HFF-Myc (cell line): ENCODE measurements around the gene BABAM2.
"Not testable (repeated sequence)": the region's sequence is repeated elsewhere in the genome, so short reads cannot be mapped to it uniquely, and the experiment has no call there.

Experiments
- DNase-seq: peaks from one replicate; pipeline ENCODE4 v3.0.0-alpha.2; 2011; ENCODE audit warnings: low read depth; ENCODE audit errors: extremely low read depth
- H3K4me3 ChIP-seq: replicated peaks from 2 replicates; pipeline ENCODE4 v1.5.1; 2011; ENCODE audit warnings: low read depth, mild to moderate bottlenecking, control low read depth, low read length
- CTCF ChIP-seq: IDR thresholded peaks from 2 replicates; pipeline ENCODE4 v1.5.1; 2012; ENCODE audit warnings: mild to moderate bottlenecking, low read depth, low read length, control low read depth; ENCODE audit errors: missing control alignments

The BABAM2 gene

GRCh38 chr2:27863146-27863545 lies 27.4 kb upstream of the BABAM2 start:
- no peak overlapping the region for H3K4me3 ChIP-seq
- no peak for TF ChIP-seq CTCF
- no peak for DNase-seq

GRCh38 chr2:27863955-27864354 lies 26.6 kb upstream of the BABAM2 start:
- not testable (repeated sequence) for H3K4me3 ChIP-seq, DNase-seq

GRCh38 chr2:27866237-27866636 lies 24.3 kb upstream of the BABAM2 start:
- no peak overlapping the region for H3K4me3 ChIP-seq
- no peak for TF ChIP-seq CTCF
- DNase-seq: no peak

GRCh38 chr2:27869763-27870162 lies 20.8 kb upstream of the BABAM2 start:
- no peak for TF ChIP-seq CTCF
- no peak overlapping the region for H3K4me3 ChIP-seq
- DNase-seq: no peak

GRCh38 chr2:27870724-27871123 lies 19.8 kb upstream of the BABAM2 start:
- H3K4me3 ChIP-seq: no peak overlapping the region
- no peak for TF ChIP-seq CTCF
- DNase-seq: no peak

GRCh38 chr2:27871802-27872201 lies 18.7 kb upstream of the BABAM2 start:
- no peak for DNase-seq
- TF ChIP-seq CTCF: no peak
- H3K4me3 ChIP-seq: no peak overlapping the region

- H3K4me3 ChIP-seq: no peak overlapping the region
- no peak for TF ChIP-seq CTCF
These were observed 17.4 kb upstream of the BABAM2 start for GRCh38 chr2:27873091-27873490.

More at GRCh38 chr2:27873091-27873490, 17.4 kb upstream of the BABAM2 start:
- no peak for DNase-seq
